HG02759 (cell line): Measurements from ENCODE around the gene HOXA7.

ENCODE experiments used
- ATAC-seq: cut with Tn5 transposase; IDR thresholded peaks from one replicate; pipeline ENCODE4 v1.9.1; 2021; ENCODE audit warnings: mild to moderate bottlenecking, moderate library complexity; ENCODE audit not compliant: unreplicated experiment

Gene HOXA7

DNA sequence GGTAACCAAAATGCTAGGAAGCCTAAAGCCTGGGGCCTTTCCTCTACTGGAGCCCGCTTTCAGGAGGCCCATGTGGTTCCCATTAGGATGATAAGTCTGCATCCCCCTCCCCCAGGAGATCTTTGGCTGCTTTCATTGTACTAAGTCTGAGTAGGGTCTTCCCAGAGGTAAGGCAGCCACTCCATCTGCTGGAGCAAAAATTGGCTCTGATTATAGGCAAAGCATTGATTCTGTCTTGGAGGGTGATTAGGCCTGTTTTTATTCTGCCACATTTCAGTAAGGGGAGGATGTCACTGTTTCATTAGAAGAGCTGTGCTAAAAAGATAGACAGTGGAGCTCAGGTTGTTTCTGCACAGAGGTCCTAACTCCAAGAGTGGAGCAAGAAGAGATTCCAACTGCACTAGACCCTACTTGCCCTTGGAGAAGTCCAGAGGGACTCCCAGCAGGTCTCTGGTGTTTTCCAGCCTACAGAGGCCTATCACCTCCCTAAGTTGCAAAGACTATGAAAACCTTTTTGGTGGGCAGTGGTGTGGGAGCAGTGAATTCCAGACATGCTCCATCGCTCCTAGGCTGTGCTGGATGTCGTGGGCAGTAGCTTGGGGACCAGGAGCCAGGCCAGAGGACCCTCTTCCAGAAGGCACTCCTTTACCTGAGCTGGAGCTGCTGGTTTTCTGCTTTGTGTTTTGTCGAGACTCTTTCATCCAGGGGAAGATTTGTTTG, 46.8 kb downstream of the HOXA7 start:
- no peak for ATAC-seq

DNA sequence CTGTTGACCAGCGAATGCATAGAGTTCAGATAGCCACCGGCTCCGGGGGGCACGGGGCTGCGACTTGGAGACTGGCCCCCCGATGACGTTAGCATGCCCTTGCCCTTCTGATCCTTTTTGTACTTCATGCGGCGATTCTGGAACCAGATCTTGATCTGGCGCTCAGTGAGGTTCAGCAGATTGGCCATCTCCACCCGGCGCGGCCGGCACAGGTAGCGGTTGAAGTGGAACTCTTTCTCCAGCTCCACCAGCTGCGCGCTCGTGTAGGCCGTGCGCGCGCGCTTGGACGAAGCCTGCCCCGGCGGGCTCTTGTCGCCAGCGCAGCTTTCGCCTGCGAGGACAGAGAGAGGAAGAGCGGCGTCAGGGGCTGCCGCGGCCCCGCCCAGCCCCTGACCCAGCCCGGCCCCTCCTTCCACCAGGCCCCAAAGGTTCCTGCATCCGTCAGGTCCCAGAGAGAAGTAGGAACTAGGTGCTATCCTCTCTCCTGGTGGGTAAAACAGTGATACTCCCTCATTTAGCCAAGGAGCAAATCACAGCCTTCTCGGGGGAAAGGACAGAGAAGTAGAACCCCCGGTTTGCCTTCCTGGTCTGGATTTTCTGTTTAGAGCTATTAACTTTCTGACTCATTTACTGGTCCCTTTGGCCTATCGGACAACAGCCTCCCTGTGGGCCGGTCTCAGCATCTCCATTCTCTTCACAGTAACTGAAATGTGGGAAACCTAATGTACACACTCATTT, 47.9 kb downstream of the HOXA7 start:
- no peak for ATAC-seq

DNA sequence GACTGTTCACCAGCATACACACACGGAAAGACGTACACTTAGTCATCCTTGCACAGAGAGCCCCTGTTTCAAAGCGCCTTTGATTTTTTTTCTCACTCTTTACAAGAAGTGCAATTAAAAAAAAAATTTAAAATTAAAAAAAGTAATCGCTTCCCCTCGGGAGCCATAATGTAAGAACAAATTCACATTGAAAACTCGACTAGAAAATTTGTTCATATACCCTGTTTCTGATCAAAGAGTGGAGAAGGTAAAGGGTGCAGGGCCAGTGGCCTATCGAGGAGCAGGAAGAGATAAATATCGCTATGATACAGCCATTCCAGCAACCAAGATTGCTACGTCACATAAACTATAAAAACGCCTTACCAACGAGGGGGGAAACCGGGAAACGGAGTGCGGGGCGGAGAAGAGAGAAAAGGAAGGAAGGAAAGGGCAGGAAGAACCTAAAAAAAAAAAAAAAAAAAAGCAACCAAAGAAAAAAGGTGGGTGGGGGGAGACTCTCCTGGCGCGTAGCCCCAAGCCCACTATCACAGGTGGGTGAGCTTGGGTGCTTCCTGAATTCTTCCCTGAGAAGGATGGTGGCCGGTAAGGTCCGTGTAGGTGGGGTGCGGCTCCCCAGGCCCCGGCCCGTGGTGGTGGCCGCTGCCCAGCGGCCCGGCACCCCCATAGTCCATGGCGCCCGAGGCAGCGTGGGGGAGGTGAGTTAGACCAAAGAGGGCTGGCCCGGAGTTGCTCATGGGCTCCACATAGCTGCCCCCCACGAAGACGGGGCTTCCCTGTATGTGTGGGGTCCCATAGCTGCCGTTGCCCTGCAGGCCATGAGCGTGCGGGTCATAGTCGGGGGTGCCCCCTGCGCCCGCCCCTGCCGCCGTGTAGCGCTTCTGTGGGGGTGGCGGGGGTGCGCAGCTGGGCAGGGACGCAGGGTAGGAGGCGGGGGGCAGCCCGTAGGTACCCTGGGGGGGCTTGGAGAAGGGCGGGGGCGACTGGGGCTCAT, 48.8 kb downstream of the HOXA7 start:
- no peak for ATAC-seq

DNA sequence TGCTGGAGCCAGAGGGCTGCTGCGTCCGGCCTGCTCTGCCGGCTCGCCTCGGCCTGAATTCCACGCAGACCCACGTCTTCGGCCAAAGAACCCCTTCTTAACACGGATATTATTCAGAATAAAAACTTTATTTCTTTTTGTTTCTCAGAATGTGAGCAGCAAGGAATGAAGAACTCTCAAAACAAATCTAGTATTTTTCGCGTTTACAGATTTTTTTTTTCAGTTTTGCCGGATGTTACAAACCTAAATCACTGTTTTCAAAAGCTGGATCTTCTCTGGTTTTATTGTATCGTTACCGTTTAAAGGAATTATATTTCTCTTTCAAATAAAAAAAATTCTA, 49.6 kb downstream of the HOXA7 start:
- ATAC-seq, result no peak

DNA sequence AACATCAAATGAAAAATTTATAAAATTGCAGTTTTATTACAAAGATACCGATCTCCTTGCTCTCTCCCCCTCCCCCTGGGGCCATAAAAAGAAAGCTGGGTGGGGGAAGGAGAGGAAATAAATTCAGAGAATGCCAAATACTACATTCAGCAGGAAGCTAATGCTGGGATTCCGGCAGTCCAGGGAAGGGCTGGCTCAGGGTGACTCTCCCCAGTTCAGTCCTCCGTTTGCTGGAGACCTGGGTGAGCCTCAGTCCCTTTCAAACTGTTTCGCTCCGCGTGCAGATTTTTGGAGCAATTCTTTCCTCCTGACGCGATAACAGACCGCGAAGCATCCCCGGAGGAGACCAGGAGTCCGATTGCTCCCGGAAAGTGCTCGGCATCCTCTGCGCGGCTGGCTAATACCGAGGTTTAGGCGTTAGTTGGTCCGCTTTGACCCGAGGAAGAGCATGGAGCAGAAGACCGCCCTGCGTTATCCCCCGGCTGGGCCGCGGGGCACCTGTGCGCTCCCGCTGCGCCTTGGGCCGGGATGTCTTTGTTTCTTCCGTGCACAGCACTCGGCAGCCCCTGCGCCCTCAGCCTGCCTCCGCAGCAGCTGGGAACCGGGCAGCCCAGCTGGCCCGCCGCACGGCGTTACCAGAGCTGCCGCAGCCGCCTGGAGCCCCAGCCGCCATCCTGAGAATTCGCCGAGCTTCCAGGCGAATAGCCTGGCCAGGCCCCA, 50.1 kb downstream of the HOXA7 start:
- ATAC-seq, result no peak

DNA sequence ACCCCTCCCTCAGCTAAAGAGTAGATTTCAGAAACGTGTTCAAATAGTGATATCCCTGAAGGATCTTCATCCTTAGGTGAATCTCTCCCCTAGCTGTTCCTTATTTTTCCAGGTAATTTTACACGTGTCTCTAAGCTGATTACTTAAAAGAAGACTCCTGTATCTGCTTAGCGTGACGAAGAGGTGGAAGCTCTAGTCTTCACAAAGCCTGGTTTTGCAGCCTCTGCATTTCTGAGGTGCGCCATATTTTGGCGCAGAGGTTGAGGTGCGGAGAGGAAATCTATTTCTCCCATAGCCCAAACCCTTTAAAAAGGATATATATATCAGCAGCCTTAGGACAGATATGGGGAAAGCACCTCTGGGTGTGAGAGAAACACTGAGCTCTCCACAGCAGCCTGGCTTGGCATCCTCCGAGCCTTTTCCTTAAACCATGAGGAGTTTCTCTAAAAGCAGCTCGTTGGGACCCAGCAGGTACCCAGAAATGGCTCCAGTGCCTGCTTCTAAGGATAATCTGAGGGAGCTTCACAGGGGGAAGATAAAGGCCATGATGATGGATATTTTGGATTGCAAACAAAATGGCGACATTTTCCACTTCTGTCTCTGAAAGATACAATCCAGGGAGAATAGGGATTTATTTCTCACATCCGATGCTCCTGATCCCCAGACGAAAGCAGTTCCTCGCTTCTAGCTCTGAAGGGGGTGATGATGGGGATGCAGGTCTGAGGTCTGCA, 51.0 kb downstream of the HOXA7 start:
- no peak for ATAC-seq

DNA sequence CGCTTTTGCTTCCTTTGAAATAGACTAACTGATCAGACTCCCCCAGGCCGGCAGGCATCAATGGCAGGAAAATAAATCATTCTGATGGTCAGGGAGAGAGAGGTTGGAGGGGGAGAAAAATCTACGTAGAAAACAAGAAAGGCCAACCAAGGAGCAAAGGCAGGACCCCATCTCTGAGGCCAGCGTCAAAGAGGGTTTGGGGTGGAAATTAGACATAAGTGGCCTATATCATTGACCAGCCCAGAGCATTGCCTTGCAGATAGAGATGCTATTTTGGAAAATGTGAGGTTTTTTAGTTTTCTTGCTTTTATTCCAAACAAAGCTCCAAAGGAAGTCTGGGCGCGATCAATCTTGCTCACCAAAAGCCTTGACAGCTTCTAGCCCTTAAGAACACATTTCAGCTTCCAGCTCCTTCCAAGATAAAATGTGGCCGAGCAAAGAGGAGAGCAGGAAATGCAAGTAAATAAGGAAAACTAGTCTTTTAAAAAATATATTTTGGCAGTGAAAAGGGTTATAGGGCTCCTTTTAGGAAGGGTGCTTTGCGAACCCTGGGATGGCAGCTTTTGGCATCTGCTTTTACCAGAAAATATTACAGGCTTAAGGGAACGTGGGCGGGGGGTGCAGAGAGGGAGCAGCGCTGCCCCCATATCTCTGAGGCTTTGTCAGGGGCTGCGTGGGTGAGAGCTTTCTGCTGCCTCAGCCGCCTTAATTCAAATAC, 52.0 kb downstream of the HOXA7 start:
- no peak for ATAC-seq
